Osteoblast (primary cell): Measurements from ENCODE around the gene OR9I1. TPM values are rescaled to one million over a fixed set of nuclear protein-coding genes. Genes with fewer than 3 reads are reported as not detected.

Experiments
- DNase-seq: peaks from one replicate; pipeline ENCODE4 v3.0.0; 2011; ENCODE audit warnings: low spot score, mixed read lengths; ENCODE audit not compliant: insufficient read length; ENCODE audit errors: missing footprints
- H2AFZ ChIP-seq: 2 replicates; pipeline ENCODE4 v1.6.0; 2011; ENCODE audit warnings: mild to moderate bottlenecking, low read length
- H3K27ac ChIP-seq: 2 replicates; pipeline ENCODE4 v1.5.1; 2011; ENCODE audit warnings: mild to moderate bottlenecking, low read depth, low read length, moderate library complexity
- H3K27me3 ChIP-seq: 2 replicates; pipeline ENCODE4 v1.6.0; 2012; ENCODE audit warnings: mild to moderate bottlenecking, control low read depth, inconsistent platforms, low read length, moderate library complexity; ENCODE audit not compliant: insufficient read depth
- H3K36me3 ChIP-seq: 2 replicates; pipeline ENCODE4 v1.5.1; 2011; ENCODE audit warnings: mild to moderate bottlenecking, low read length, control low read depth, moderate library complexity; ENCODE audit not compliant: insufficient read depth
- H3K4me1 ChIP-seq: 2 replicates; pipeline ENCODE4 v1.5.1; 2011; ENCODE audit warnings: mild to moderate bottlenecking, low read length, control low read depth, moderate library complexity; ENCODE audit not compliant: insufficient read depth
- H3K4me2 ChIP-seq: 2 replicates; pipeline ENCODE4 v1.6.0; 2011; ENCODE audit warnings: mild to moderate bottlenecking, low read length; ENCODE audit not compliant: insufficient read depth
- H3K4me3 ChIP-seq: fragments of 200-600 bp; sonication (generic); 3 replicates; pipeline ENCODE4 v1.5.1; 2012; ENCODE audit warnings: mild to moderate bottlenecking, low read length, inconsistent platforms; ENCODE audit not compliant: insufficient read depth
- H3K79me2 ChIP-seq: 2 replicates; pipeline ENCODE4 v1.6.0; 2012; ENCODE audit warnings: mild to moderate bottlenecking, low read length, control low read depth, inconsistent platforms; ENCODE audit not compliant: insufficient read depth
- H3K9me3 ChIP-seq: 2 replicates; pipeline ENCODE4 v1.5.1; 2011; ENCODE audit warnings: low read depth, low read length, control low read depth
- H4K20me1 ChIP-seq: 2 replicates; pipeline ENCODE4 v1.6.0; 2012; ENCODE audit warnings: mild to moderate bottlenecking, low read length, control low read depth; ENCODE audit not compliant: insufficient read depth
- CTCF ChIP-seq: IDR thresholded peaks from 2 replicates; pipeline ENCODE4 v1.5.1; 2011; ENCODE audit warnings: mild to moderate bottlenecking, low read depth, low read length, moderate library complexity; ENCODE audit errors: extremely low read depth
- total RNA-seq: library from RNA; depleted of rRNA; stranded (reverse); fragments of >200 nt; gene quantifications from 2 replicates; pipeline ENCODE4 v1.2.3, GENCODE V29; 2012

The OR9I1 gene
- total RNA-seq, 1 donor, result not detected

GRCh38 chr11:58152781-58153180 is 27.5 kb upstream of the OR9I1 start:
- H3K4me2 ChIP-seq, result no peak overlapping the region
- TF ChIP-seq CTCF, result no peak
- H3K79me2 ChIP-seq, result no peaks in the 10 kb centered on the region
- no peaks in the 10 kb centered on the region for H3K4me1 ChIP-seq
- peaks cover 2% of the 10 kb centered on the region for H3K9me3 ChIP-seq
- no peak overlapping the region for H3K27ac ChIP-seq
- H4K20me1 ChIP-seq, result no peaks in the 10 kb centered on the region
- no peak for DNase-seq
- H3K27me3 ChIP-seq, result no peaks in the 10 kb centered on the region
- no peak overlapping the region for H2AFZ ChIP-seq
- H3K4me3 ChIP-seq, result no peak overlapping the region
- no peaks in the 10 kb centered on the region for H3K36me3 ChIP-seq

GRCh38 chr11:58142761-58143160 is 17.4 kb upstream of the OR9I1 start:
- no peaks in the 10 kb centered on the region for H3K9me3 ChIP-seq
- H3K4me3 ChIP-seq, result no peak overlapping the region
- no peaks in the 10 kb centered on the region for H3K36me3 ChIP-seq
- no peak for DNase-seq
- no peak overlapping the region for H2AFZ ChIP-seq
- H3K79me2 ChIP-seq, result no peaks in the 10 kb centered on the region
- H3K4me2 ChIP-seq, result no peak overlapping the region
- H3K27ac ChIP-seq, result no peak overlapping the region
- no peaks in the 10 kb centered on the region for H3K4me1 ChIP-seq
- TF ChIP-seq CTCF, result no peak
- H4K20me1 ChIP-seq, result no peaks in the 10 kb centered on the region
- no peaks in the 10 kb centered on the region for H3K27me3 ChIP-seq

GRCh38 chr11:58135171-58135570 is 9.8 kb upstream of the OR9I1 start:
- H3K36me3 ChIP-seq, result no peaks in the 10 kb centered on the region
- H3K9me3 ChIP-seq, result no peaks in the 10 kb centered on the region
- H3K79me2 ChIP-seq, result no peaks in the 10 kb centered on the region
- no peak overlapping the region for H2AFZ ChIP-seq
- H3K27ac ChIP-seq, result no peak overlapping the region
- DNase-seq, result no peak
- no peaks in the 10 kb centered on the region for H3K4me1 ChIP-seq
- no peak for TF ChIP-seq CTCF
- H3K4me2 ChIP-seq, result no peak overlapping the region
- no peaks in the 10 kb centered on the region for H3K27me3 ChIP-seq
- H3K4me3 ChIP-seq, result no peak overlapping the region
- no peaks in the 10 kb centered on the region for H4K20me1 ChIP-seq

GRCh38 chr11:58134151-58134550 is 8.8 kb upstream of the OR9I1 start:
- H3K27me3 ChIP-seq, result no peaks in the 10 kb centered on the region
- no peak overlapping the region for H3K4me3 ChIP-seq
- no peaks in the 10 kb centered on the region for H3K79me2 ChIP-seq
- H2AFZ ChIP-seq, result no peak overlapping the region
- no peak for DNase-seq
- no peak overlapping the region for H3K4me2 ChIP-seq
- TF ChIP-seq CTCF, result no peak
- no peaks in the 10 kb centered on the region for H3K36me3 ChIP-seq
- no peak overlapping the region for H3K27ac ChIP-seq
- no peaks in the 10 kb centered on the region for H3K9me3 ChIP-seq
- H4K20me1 ChIP-seq, result no peaks in the 10 kb centered on the region
- no peaks in the 10 kb centered on the region for H3K4me1 ChIP-seq
